ENCODE results near the gene ATP6V0A1.

DNA sequence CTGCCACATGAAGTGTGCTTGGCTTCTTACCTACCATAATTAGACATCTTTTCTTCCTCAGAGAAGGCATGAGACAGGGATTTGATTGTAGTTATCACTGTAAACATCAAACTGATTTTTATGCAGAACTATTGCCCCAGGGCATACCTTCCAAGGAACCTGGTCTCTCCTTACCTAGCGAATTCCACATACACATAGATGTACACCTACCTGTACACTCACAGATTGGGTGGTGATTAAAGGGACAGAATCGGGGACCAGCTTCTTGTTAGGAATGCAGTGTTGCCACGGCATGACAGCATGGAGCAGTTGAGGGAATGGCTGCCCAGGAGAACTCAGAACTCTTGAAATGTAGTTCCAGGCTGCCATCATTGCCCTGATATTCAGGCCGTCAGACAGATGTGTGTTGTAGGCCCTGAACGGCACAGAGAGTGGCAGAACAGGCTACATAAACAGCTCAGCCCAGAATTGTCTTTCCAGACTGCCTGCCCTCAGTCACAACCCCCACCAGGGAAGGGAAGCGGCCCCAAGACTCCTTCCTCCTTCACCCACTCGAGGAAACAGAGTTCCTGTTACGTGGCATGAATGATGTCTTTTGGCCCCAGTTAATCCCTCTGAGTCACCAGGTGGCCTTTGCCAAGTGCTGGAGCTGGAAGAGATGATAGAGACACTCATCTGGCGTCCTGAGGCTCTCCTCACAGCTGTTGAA, 59.5 kb downstream of the ATP6V0A1 start:
- TF ChIP-seq CTCF (IDR thresholded peaks at IDR 0.05; ENCODE audit: low read depth, low read length) (no peak), POLR2A (IDR thresholded peaks at IDR 0.05; ENCODE audit: extremely low read depth, insufficient read length) (no peak), MYC (IDR thresholded peaks at IDR 0.05; ENCODE audit: low read depth, low read length) (no peak)

Data from NB4 (cell line).